Sigmoid colon (tissue), 7 donors: ENCODE data around the gene EFNA2. TPM values are rescaled to one million over a fixed set of nuclear protein-coding genes. Genes with fewer than 3 reads are reported as not detected.
"Not testable (repeated sequence)": the region's sequence is repeated elsewhere in the genome, so short reads cannot be mapped to it uniquely, and the experiment has no call there.

Experiments used
- DNase-seq: peaks from one replicate; pipeline ENCODE4 v3.0.0-alpha.2; 2019
- H3K27ac ChIP-seq, 4 donors: fragments of 200-600 bp; sonication (generic); one replicate each; pipeline ENCODE4 v1.5.1; 2016 to 2019; ENCODE audit warnings: mild to moderate bottlenecking in 1 of 4
- H3K27me3 ChIP-seq, 3 donors: fragments of 200-600 bp; sonication (generic); one replicate each; pipeline ENCODE4 v1.5.1; 2019; ENCODE audit warnings: mild to moderate bottlenecking in 1 of 3
- H3K36me3 ChIP-seq, 4 donors: fragments of 200-600 bp; sonication (generic); one replicate each; pipeline ENCODE4 v1.5.1; 2016 to 2019
- H3K4me1 ChIP-seq, 4 donors: fragments of 200-600 bp; sonication (generic); one replicate each; pipeline ENCODE4 v1.5.1; 2017 to 2019
- H3K4me3 ChIP-seq, 4 donors: fragments of 200-600 bp; sonication (generic); one replicate each; pipeline ENCODE4 v1.5.1; 2017 to 2019; ENCODE audit warnings: mild to moderate bottlenecking in 2 of 4, moderate library complexity in 1 of 4
- H3K9me3 ChIP-seq, 4 donors: fragments of 200-600 bp in 3 of 4; sonication (generic) in 3 of 4; one replicate each; pipeline versions ENCODE4 v1.5.1 to v1.6.1; 2013 to 2019
- CTCF ChIP-seq, 4 experiments: fragments of 450-650 bp in 3 of 4; fragments of 200-600 bp in 1 of 4; IDR thresholded peaks; one replicate each; pipeline ENCODE4 v1.5.1; 2016 to 2019; ENCODE audit warnings: antibody characterized with exemption in 4 of 4, mild to moderate bottlenecking in 3 of 4, moderate library complexity in 2 of 4
- EP300 ChIP-seq, 4 donors: sonication (generic); formaldehyde crosslinking; IDR thresholded peaks; one replicate each; pipeline ENCODE4 v1.6.1; 2017; ENCODE audit warnings: antibody characterized with exemption in 4 of 4
- POLR2A ChIP-seq, 2 donors: fragments of 450-650 bp; IDR thresholded peaks; one replicate each; pipeline ENCODE4 v1.6.1; 2016; ENCODE audit warnings: antibody characterized with exemption in 2 of 2, mild to moderate bottlenecking in 2 of 2, moderate library complexity in 2 of 2
- POLR2AphosphoS5 ChIP-seq, 4 donors: sonication (generic); formaldehyde crosslinking; IDR thresholded peaks; one replicate each; pipeline ENCODE4 v1.6.1; 2017; ENCODE audit warnings: antibody characterized with exemption in 4 of 4
- WGBS, 2 donors: extraction: QIAGEN DNeasy Blood & Tissue Kit; methylation state at CpG; one replicate each; pipeline ENCODE4 v1.1.7; 2013; 5-methylcytosine and 5-hydroxymethylcytosine counted together
- intact Hi-C: fragments of 100-400 bp; cut with DNase I; formaldehyde crosslinking; loops from one replicate; pipeline ENCODE4 v1.15.1; 2023
- polyA plus RNA-seq, 3 donors: library from polyadenylated mRNA; stranded (reverse); fragments of 200-250 nt; gene quantifications; one replicate each; pipeline ENCODE4 v1.2.3, GENCODE V29; 2013
- total RNA-seq, 4 donors: library from RNA; depleted of rRNA; stranded (reverse); fragments of >200 nt; gene quantifications; one replicate each; pipeline ENCODE4 v1.1.0, GENCODE V29; 2016
- donor health status: healthy with polysubstance abuse.
- donor health status: Bipolar disorder and iron deficiency.
- donor health status: healthy.

The EFNA2 gene
- total and polyA plus RNA-seq, 7 donors, result 23.4 to 40.6 (median 25.2) TPM; not detected in 4

- peaks cover 4 to 53% (median 44%) of the 10 kb centered on the region in 3 donors for H3K27me3 ChIP-seq
- no peak for DNase-seq
- intact Hi-C loops, result loop anchor here (5.0 kb wide), 1 partner anchor 85 kb away; the partner anchor contains the start of gene GAMT
- no peak overlapping the region for H3K4me3 ChIP-seq
- no peak overlapping the region for H3K27ac ChIP-seq
- no peaks in the 10 kb centered on the region for H3K36me3 ChIP-seq
- peaks cover 0 to 12% (median 11%) of the 10 kb centered on the region in 4 donors for H3K4me1 ChIP-seq
- 61 to 73% methylated on average over 17 of the region's 17 CpGs for WGBS, 2 donors
- TF ChIP-seq CTCF (IDR thresholded peaks at IDR 0.05) (no peak), POLR2AphosphoS5 (IDR thresholded peaks at IDR 0.05) (no peak), EP300 (IDR thresholded peaks at IDR 0.05) (no peak), POLR2A (IDR thresholded peaks at IDR 0.05) (no peak)
- H3K9me3 ChIP-seq, result no peaks in the 10 kb centered on the region
These were observed 31.8 kb downstream of the EFNA2 start for GRCh38 chr19:1317274-1318003.

- 42 to 49% methylated on average over 46 of the region's 46 CpGs for WGBS, 2 donors
- peaks cover 0 to 12% (median 11%) of the 10 kb centered on the region in 4 donors for H3K4me1 ChIP-seq
- no peak overlapping the region for H3K4me3 ChIP-seq
- DNase-seq, result no peak
- TF ChIP-seq EP300 (IDR thresholded peaks at IDR 0.05) (no peak), CTCF (IDR thresholded peaks at IDR 0.05) (no peak), POLR2AphosphoS5 (IDR thresholded peaks at IDR 0.05) (no peak), POLR2A (IDR thresholded peaks at IDR 0.05) (no peak)
- peaks cover 4 to 49% (median 38%) of the 10 kb centered on the region in 3 donors for H3K27me3 ChIP-seq
- intact Hi-C loops, result loop anchor here (5.0 kb wide), 1 partner anchor 83 kb away; the partner anchor contains the start of gene GAMT
- H3K9me3 ChIP-seq, result no peaks in the 10 kb centered on the region
- no peaks in the 10 kb centered on the region for H3K36me3 ChIP-seq
- H3K27ac ChIP-seq, result no peak overlapping the region
These were observed 33.2 kb downstream of the EFNA2 start for GRCh38 chr19:1318678-1319471.

GRCh38 chr19:1320282-1320650 lies 34.6 kb downstream of the EFNA2 start:
- 85 to 93% methylated on average over 3 of the region's 3 CpGs for WGBS, 2 donors
- Histone ChIP-seq H3K4me1 (peaks cover 0 to 21% (median 18%) of the 10 kb centered on the region in 4 donors), H3K27me3 (peaks cover 4 to 48% (median 45%) of the 10 kb centered on the region in 3 donors)
- H3K27ac ChIP-seq, H3K9me3 ChIP-seq, intact Hi-C loops, H3K4me3 ChIP-seq, H3K36me3 ChIP-seq, DNase-seq: not testable (repeated sequence)

GRCh38 chr19:1321539-1321938 lies 35.9 kb downstream of the EFNA2 start:
- no peaks in the 10 kb centered on the region for H3K9me3 ChIP-seq
- no peak for TF ChIP-seq POLR2AphosphoS5 (IDR thresholded peaks at IDR 0.05)
- no peak for TF ChIP-seq EP300 (IDR thresholded peaks at IDR 0.05)
- no peak for TF ChIP-seq POLR2A (IDR thresholded peaks at IDR 0.05)
- TF ChIP-seq CTCF (IDR thresholded peaks at IDR 0.05), result no peak
- H3K27me3 ChIP-seq, result peaks cover 0 to 36% (median 33%) of the 10 kb centered on the region in 3 donors
- no peak overlapping the region for H3K27ac ChIP-seq
- H3K4me1 ChIP-seq, result peaks cover 0 to 14% (median 11%) of the 10 kb centered on the region in 4 donors
- 81 to 88% methylated on average over 9 of the region's 9 CpGs for WGBS, 2 donors
- no peaks in the 10 kb centered on the region for H3K36me3 ChIP-seq
- intact Hi-C loops, result no loop called here
- H3K4me3 ChIP-seq, result no peak overlapping the region
- no peak for DNase-seq
